H9 (cell line): ENCODE results near the gene GON7. TPM values are rescaled to one million over a fixed set of nuclear protein-coding genes. Genes with fewer than 3 reads are reported as not detected.

Source experiments
- DNase-seq: peaks from one replicate; pipeline ENCODE4 v3.0.0-alpha.2; 2017
- H2AFZ ChIP-seq: one replicate; pipeline ENCODE4 v1.6.1; 2013; ENCODE audit warnings: mild to moderate bottlenecking, low read length, control low read depth, moderate library complexity
- H2AK5ac ChIP-seq: 2 replicates; pipeline ENCODE4 v1.6.1; 2013; ENCODE audit warnings: low read length, control low read depth, mixed read lengths; ENCODE audit not compliant: insufficient read length
- H2BK120ac ChIP-seq: one replicate; pipeline ENCODE4 v1.6.1; 2013; ENCODE audit warnings: low read depth, mild to moderate bottlenecking, low read length, control low read depth, inconsistent platforms; ENCODE audit not compliant: poor library complexity, severe bottlenecking
- H2BK12ac ChIP-seq: 2 replicates; pipeline ENCODE4 v1.6.1; 2013; ENCODE audit warnings: low read length, control low read depth, mixed read lengths, low read depth; ENCODE audit not compliant: insufficient read length
- H2BK15ac ChIP-seq: 2 replicates; pipeline ENCODE4 v1.6.1; 2013; ENCODE audit warnings: low read depth, low read length, control low read depth
- H2BK20ac ChIP-seq: one replicate; pipeline ENCODE4 v1.6.1; 2013; ENCODE audit warnings: low read depth, mild to moderate bottlenecking, low read length, control low read depth, inconsistent platforms; ENCODE audit not compliant: poor library complexity, severe bottlenecking
- H2BK5ac ChIP-seq: 2 replicates; pipeline ENCODE4 v1.6.1; 2013; ENCODE audit warnings: low read length, control low read depth, mixed read lengths; ENCODE audit not compliant: insufficient read length
- H3K14ac ChIP-seq: 2 replicates; pipeline ENCODE4 v1.6.1; 2013; ENCODE audit warnings: low read length, control low read depth; ENCODE audit not compliant: insufficient read depth
- H3K18ac ChIP-seq: 2 replicates; pipeline ENCODE4 v1.6.1; 2013; ENCODE audit warnings: low read depth, mild to moderate bottlenecking, mixed read lengths, low read length, control low read depth; ENCODE audit not compliant: insufficient read length
- H3K23ac ChIP-seq: 2 replicates; pipeline ENCODE4 v1.6.1; 2013; ENCODE audit warnings: low read length, control low read depth, mixed read lengths, low read depth; ENCODE audit not compliant: insufficient read length
- H3K23me2 ChIP-seq: 2 replicates; pipeline ENCODE4 v1.6.1; 2013; ENCODE audit warnings: low read depth, mild to moderate bottlenecking, mixed read lengths, low read length, control low read depth; ENCODE audit not compliant: insufficient read length, poor library complexity, severe bottlenecking
- H3K27ac ChIP-seq: 2 replicates; pipeline ENCODE4 v1.5.1; 2013; ENCODE audit warnings: low read length, control low read depth, mixed read lengths, low read depth; ENCODE audit not compliant: insufficient read length
- H3K27me3 ChIP-seq: 2 replicates; pipeline ENCODE4 v1.6.1; 2013; ENCODE audit warnings: low read length, control low read depth, inconsistent platforms; ENCODE audit not compliant: insufficient read depth
- H3K4ac ChIP-seq: 2 replicates; pipeline ENCODE4 v1.6.1; 2013; ENCODE audit warnings: low read depth, mild to moderate bottlenecking, control low read depth, inconsistent platforms, low read length, moderate library complexity
- H3K4me1 ChIP-seq: 2 replicates; pipeline ENCODE4 v1.6.1; 2013; ENCODE audit warnings: low read length, control low read depth, inconsistent platforms; ENCODE audit not compliant: insufficient read depth
- H3K4me2 ChIP-seq: 2 replicates; pipeline ENCODE4 v1.6.1; 2013; ENCODE audit warnings: low read length, control low read depth, mixed read lengths; ENCODE audit not compliant: insufficient read length, insufficient read depth
- H3K56ac ChIP-seq: 2 replicates; pipeline ENCODE4 v1.6.1; 2013; ENCODE audit warnings: low read depth, mild to moderate bottlenecking, mixed read lengths, low read length, control low read depth; ENCODE audit not compliant: insufficient read length
- H3K79me1 ChIP-seq: 2 replicates; pipeline ENCODE4 v1.6.1; 2013; ENCODE audit warnings: low read depth, mild to moderate bottlenecking, moderate library complexity, low read length, control low read depth, inconsistent platforms; ENCODE audit not compliant: insufficient read depth, poor library complexity, severe bottlenecking
- H3K79me2 ChIP-seq: 2 replicates; pipeline ENCODE4 v1.6.1; 2013; ENCODE audit warnings: low read length, control low read depth, inconsistent platforms; ENCODE audit not compliant: insufficient read depth
- H3K9ac ChIP-seq: 2 replicates; pipeline ENCODE4 v1.6.1; 2013; ENCODE audit warnings: low read length, control low read depth, mixed read lengths; ENCODE audit not compliant: insufficient read length; ENCODE audit errors: extremely low read depth
- H3K9me3 ChIP-seq: one replicate; pipeline ENCODE4 v1.6.1; 2013; ENCODE audit warnings: low read depth, low read length, inconsistent platforms; ENCODE audit not compliant: control insufficient read depth
- H3T11ph ChIP-seq: one replicate; pipeline ENCODE4 v1.6.1; 2013; ENCODE audit warnings: mild to moderate bottlenecking, low read length, control low read depth, inconsistent platforms
- H4K20me1 ChIP-seq: one replicate; pipeline ENCODE4 v1.6.1; 2013; ENCODE audit not compliant: control insufficient read depth, insufficient read length, insufficient read depth
- H4K5ac ChIP-seq: 2 replicates; pipeline ENCODE4 v1.6.1; 2013; ENCODE audit warnings: low read depth, mild to moderate bottlenecking, mixed read lengths, low read length, control low read depth; ENCODE audit not compliant: insufficient read length
- H4K8ac ChIP-seq: replicated peaks from 2 replicates; pipeline ENCODE4 v1.6.1; 2013; ENCODE audit warnings: low read length, control low read depth, mixed read lengths, low read depth; ENCODE audit not compliant: insufficient read length
- H4K91ac ChIP-seq: 2 replicates; pipeline ENCODE4 v1.6.1; 2013; ENCODE audit warnings: low read depth, mild to moderate bottlenecking, moderate library complexity, mixed read lengths, low read length, control low read depth; ENCODE audit not compliant: insufficient read length
- H3K27ac Mint-ChIP-seq, 3 experiments: 2 replicates in 2 of 3; 3 replicates in 1 of 3; pipeline ENCODE4 v1.8.0; 2020 to 2021; ENCODE audit warnings: mixed read lengths in 3 of 3, mild to moderate bottlenecking in 1 of 3, moderate library complexity in 1 of 3
- H3K27me3 Mint-ChIP-seq: 2 replicates; pipeline ENCODE4 v1.8.0; 2021; ENCODE audit warnings: low read depth, mild to moderate bottlenecking, moderate library complexity, mixed read lengths
- H3K36me3 Mint-ChIP-seq, 3 experiments: 2 replicates in 2 of 3; 3 replicates in 1 of 3; pipeline ENCODE4 v1.8.0; 2020 to 2021; ENCODE audit warnings: low read depth in 3 of 3, mixed read lengths in 3 of 3; ENCODE audit not compliant: insufficient read depth in 1 of 3
- H3K4me1 Mint-ChIP-seq, 2 experiments: 2 replicates each; pipeline ENCODE4 v1.8.0; 2020; ENCODE audit warnings: mixed read lengths in 2 of 2
- H3K4me3 Mint-ChIP-seq, 2 experiments: 2 replicates in 1 of 2; 3 replicates in 1 of 2; pipeline ENCODE4 v1.8.0; 2020 to 2021; ENCODE audit warnings: mild to moderate bottlenecking in 2 of 2, mixed read lengths in 2 of 2, moderate library complexity in 1 of 2
- H3K9me3 Mint-ChIP-seq, 2 experiments: 2 replicates in 1 of 2; 3 replicates in 1 of 2; pipeline ENCODE4 v1.8.0; 2020; ENCODE audit warnings: mild to moderate bottlenecking in 2 of 2, mixed read lengths in 2 of 2, moderate library complexity in 1 of 2
- WGBS: extraction: QIAGEN DNeasy Blood & Tissue Kit; methylation state at CpG from one replicate; pipeline ENCODE4 v1.1.7; 2013; ENCODE audit warnings: missing lambda C conversion rate, low lambda C conversion rate, mixed read lengths; ENCODE audit not compliant: insufficient read length; ENCODE audit errors: extremely low coverage; 5-methylcytosine and 5-hydroxymethylcytosine counted together
- total RNA-seq: library from RNA; stranded (reverse); gene quantifications from 2 replicates; pipeline ENCODE4 v1.2.1, GENCODE V29; 2021
- TF ChIP-seq, protein P1 (sequence below): fragments of 200-600 bp; sonication (generic); conservative IDR thresholded peaks from 3 replicates; pipeline ENCODE4 v1.8.0; 2021; ENCODE audit warnings: antibody characterized with exemption, mild to moderate bottlenecking

The GON7 gene
- total RNA-seq, 1 experiment from 2014 or later = 6.8 TPM

DNA sequence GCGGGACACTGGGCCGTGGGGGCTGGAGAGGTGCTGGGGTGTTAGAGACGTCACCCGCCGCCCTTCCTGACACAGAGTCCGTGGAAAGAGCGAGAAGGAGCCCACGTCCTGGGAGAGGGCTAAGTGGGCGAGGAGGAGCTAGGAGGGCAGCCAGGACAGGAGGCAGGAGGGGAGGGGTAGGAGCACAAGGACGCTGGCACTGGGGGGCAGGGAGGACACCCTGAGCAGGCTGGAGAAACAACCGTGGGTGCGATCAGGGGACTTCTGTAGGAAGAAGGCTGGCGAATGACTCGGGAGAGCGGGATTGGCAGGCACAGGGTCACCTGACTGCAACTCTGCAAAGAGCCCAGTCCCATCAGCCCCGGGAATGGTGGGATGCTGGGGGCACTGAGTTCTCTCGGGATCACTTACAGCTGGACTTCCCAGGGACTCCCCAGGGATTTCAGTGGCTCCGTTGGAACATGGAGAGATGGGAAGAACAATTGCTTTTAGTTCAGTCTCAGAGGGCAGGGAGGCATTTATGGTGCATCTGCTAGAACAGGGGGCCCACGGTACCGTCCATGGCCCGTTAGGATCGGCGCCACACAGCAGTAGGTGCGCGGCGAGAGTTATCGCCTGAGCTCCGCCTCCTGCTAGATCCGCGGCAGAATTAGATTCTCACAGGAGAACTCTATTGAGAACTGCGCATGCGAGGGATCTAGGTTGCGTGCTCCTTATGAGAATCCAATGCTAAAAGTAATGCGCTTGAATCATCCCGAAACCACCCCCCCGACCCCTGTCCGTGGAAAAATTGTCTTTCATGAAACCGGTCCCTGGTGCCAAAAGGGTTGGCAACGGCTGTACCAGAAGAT lies 24.5 kb upstream of the GON7 start:
- Histone ChIP-seq H2AK5ac (no peak overlapping the region), H3K4me1 (no peaks in the 10 kb centered on the region), H3K23ac (no peak overlapping the region), H2BK5ac (no peak overlapping the region), H3K27ac (no peak overlapping the region), H3K27me3 (no peaks in the 10 kb centered on the region), H2BK120ac (no peak overlapping the region), H3T11ph (no peak overlapping the region), H4K8ac (no peak overlapping the region), H3K14ac (no peak overlapping the region; the same call in 1 of the 2 replicates), H3K4me2 (no peak overlapping the region), H3K9me3 (no peaks in the 10 kb centered on the region), H3K4ac (no peak overlapping the region), H3K18ac (no peak overlapping the region), H3K79me2 (no peaks in the 10 kb centered on the region), H3K56ac (no peak overlapping the region), H4K20me1 (no peaks in the 10 kb centered on the region), H2BK20ac (no peak overlapping the region), H2AFZ (no peak overlapping the region), H2BK12ac (no peak overlapping the region), H4K5ac (no peak overlapping the region), H3K23me2 (no peaks in the 10 kb centered on the region), H4K91ac (no peak overlapping the region), H3K79me1 (no peaks in the 10 kb centered on the region), H3K9ac (no peak overlapping the region), H2BK15ac (no peak overlapping the region)
- peaks cover 11 to 25% (median 19%) of the 10 kb centered on the region in 3 experiments; a peak in 6 of 7 replicates for H3K36me3 Mint-ChIP-seq
- no peak overlapping the region for H3K4me3 Mint-ChIP-seq
- no peaks in the 10 kb centered on the region for H3K27me3 Mint-ChIP-seq
- H3K27ac Mint-ChIP-seq = peak overlapping the region in 1 of 3 experiments; percentile 81; a peak in 2 of 7 replicates
- no peaks in the 10 kb centered on the region for H3K9me3 Mint-ChIP-seq
- no CpG with 5 or more reads among the region's 39 CpGs for WGBS
- no peak for DNase-seq
- TF ChIP-seq, protein P1, sequence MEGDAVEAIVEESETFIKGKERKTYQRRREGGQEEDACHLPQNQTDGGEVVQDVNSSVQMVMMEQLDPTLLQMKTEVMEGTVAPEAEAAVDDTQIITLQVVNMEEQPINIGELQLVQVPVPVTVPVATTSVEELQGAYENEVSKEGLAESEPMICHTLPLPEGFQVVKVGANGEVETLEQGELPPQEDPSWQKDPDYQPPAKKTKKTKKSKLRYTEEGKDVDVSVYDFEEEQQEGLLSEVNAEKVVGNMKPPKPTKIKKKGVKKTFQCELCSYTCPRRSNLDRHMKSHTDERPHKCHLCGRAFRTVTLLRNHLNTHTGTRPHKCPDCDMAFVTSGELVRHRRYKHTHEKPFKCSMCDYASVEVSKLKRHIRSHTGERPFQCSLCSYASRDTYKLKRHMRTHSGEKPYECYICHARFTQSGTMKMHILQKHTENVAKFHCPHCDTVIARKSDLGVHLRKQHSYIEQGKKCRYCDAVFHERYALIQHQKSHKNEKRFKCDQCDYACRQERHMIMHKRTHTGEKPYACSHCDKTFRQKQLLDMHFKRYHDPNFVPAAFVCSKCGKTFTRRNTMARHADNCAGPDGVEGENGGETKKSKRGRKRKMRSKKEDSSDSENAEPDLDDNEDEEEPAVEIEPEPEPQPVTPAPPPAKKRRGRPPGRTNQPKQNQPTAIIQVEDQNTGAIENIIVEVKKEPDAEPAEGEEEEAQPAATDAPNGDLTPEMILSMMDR = no peak
- H3K4me1 Mint-ChIP-seq = peaks cover 2 to 8% of the 10 kb centered on the region in 2 experiments; a peak in 3 of 4 replicates
